GM18526 (cell line): Measurements from ENCODE around the gene CREB3L1.

Experiments used
- POLR2A ChIP-seq: IDR thresholded peaks from 3 replicates; pipeline ENCODE4 v1.6.1; 2011; ENCODE audit not compliant: insufficient read length; ENCODE audit errors: extremely low read depth

CREB3L1 gene

GRCh38 chr11:46243796-46244109 is 33.7 kb upstream of the CREB3L1 start:
- no peak for TF ChIP-seq POLR2A

GRCh38 chr11:46246521-46246920 is 30.9 kb upstream of the CREB3L1 start:
- no peak for TF ChIP-seq POLR2A

GRCh38 chr11:46247090-46247489 is 30.4 kb upstream of the CREB3L1 start:
- no peak for TF ChIP-seq POLR2A

GRCh38 chr11:46247659-46248058 is 29.8 kb upstream of the CREB3L1 start:
- no peak for TF ChIP-seq POLR2A

- TF ChIP-seq POLR2A, result no peak
Measured at GRCh38 chr11:46248289-46249102, 29.0 kb upstream of the CREB3L1 start.

GRCh38 chr11:46249103-46249937 is 28.1 kb upstream of the CREB3L1 start:
- TF ChIP-seq POLR2A, result no peak

GRCh38 chr11:46249938-46250744 is 27.3 kb upstream of the CREB3L1 start:
- TF ChIP-seq POLR2A, result no peak

GRCh38 chr11:46250745-46251052 is 26.8 kb upstream of the CREB3L1 start:
- TF ChIP-seq POLR2A, result no peak

GRCh38 chr11:46251954-46252353 is 25.5 kb upstream of the CREB3L1 start:
- no peak for TF ChIP-seq POLR2A

- TF ChIP-seq POLR2A, result no peak
Measured at GRCh38 chr11:46252373-46252914, 25.0 kb upstream of the CREB3L1 start.

GRCh38 chr11:46253258-46254132 is 24.0 kb upstream of the CREB3L1 start:
- no peak for TF ChIP-seq POLR2A

- no peak for TF ChIP-seq POLR2A
Measured at GRCh38 chr11:46254133-46254491, 23.4 kb upstream of the CREB3L1 start.

- no peak for TF ChIP-seq POLR2A
Measured at GRCh38 chr11:46256540-46257001, 20.9 kb upstream of the CREB3L1 start.

GRCh38 chr11:46259971-46260560 is 17.4 kb upstream of the CREB3L1 start:
- TF ChIP-seq POLR2A, result no peak

GRCh38 chr11:46263120-46263519 is 14.3 kb upstream of the CREB3L1 start:
- no peak for TF ChIP-seq POLR2A

- no peak for TF ChIP-seq POLR2A
Measured at GRCh38 chr11:46264030-46264429, 13.4 kb upstream of the CREB3L1 start.
